Skin of body (tissue), 2 donors: ENCODE data around the gene CNTN4. TPM values are rescaled to one million over a fixed set of nuclear protein-coding genes. Genes with fewer than 3 reads are reported as not detected.
"Not testable (repeated sequence)": the region's sequence is repeated elsewhere in the genome, so short reads cannot be mapped to it uniquely, and the experiment has no call there.

ENCODE experiments used
- DNase-seq: peaks from one replicate; lab custom pipeline; 2025; lab: John Stamatoyannopoulos, UW
- total RNA-seq: library from RNA; depleted of rRNA; stranded (reverse); fragments of >200 nt; gene quantifications from one replicate; pipeline ENCODE4 v1.2.3, GENCODE V29; 2014

Gene CNTN4
- total RNA-seq, 1 donor from 2014 or later = 24.4 TPM

DNA sequence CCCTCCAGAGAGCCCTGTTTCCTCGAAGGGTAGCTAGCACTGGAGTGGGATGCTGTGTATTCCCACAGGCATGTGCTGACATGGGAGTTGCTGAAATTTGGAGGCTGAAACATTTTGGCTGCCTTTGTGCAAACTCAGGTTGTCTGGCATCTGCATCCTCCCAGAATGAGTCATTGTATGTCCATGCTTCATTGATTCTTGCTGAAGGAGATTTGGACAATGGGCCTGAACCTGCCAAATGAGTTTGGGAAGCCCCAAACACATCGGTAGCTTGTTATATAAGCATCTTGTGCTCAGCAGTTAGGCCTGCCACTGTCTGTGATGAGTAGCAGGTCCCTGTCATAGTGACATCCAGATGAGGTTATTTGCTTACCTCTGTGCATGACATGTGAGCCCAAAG is 851.5 kb downstream of the CNTN4 start:
- DNase-seq = no peak

DNA sequence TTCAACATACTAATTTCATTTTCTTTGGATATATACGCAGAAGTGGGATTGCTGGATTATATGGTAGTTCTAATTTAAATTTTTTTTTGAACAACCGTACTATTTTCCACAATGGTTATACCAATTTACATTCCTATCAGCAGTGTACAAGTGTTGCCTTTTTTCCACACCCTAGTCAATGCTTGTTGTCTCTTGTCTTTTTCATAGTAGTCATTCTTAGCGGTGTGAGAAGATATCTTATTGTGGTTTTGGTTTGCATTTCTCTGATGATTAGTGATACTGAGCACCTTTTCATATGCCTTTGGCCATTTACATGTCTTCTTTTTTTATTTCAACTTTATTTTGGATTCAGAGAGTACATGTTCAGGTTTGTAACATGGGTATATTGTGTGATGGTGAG is 858.4 kb downstream of the CNTN4 start:
- no peak for DNase-seq

DNA sequence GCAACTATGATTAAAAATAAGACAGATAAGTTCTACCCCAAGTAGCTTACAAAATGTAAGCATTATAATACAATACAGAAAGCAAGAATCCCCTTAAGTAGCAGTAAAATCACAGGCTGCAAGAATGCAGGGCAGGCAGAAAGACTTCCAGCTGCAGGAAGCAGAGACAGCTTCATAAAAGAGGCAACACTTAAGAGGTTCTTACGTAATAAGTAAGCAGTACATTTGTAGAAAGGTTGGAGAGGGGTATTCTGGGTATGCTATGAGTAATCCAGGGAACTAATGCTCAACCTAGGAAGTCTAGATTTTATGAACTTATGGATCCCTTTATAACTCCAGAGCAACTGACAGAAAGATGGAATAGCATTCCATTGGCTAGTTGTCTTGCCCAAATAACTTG is 859.9 kb downstream of the CNTN4 start:
- no peak for DNase-seq

- DNase-seq = no peak
These were observed 862.9 kb downstream of the CNTN4 start for GRCh38 chr3:2961576-2961975.

DNA sequence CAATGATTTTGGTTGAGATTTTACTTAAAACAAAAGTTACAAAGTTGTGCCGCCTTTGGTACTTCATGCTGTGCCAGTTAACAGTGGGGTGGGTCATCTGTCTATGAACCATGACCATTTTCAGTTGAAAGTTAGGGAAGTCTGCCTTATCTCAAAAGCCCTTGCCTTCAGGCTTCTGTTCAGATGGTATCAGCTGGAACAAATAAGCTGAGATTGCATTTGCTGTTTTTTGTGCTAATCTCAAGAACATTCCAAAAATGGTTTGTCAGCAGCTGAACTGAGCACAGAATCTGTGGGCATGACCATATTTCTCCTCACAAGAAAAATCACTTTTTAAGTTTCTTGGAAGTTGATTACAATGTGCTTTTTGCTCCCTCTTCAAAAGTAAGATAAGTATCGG is 869.2 kb downstream of the CNTN4 start:
- DNase-seq = no peak

- no peak for DNase-seq
These were observed 869.8 kb downstream of the CNTN4 start for GRCh38 chr3:2968475-2968874.

GRCh38 chr3:2976212-2976611 is 877.5 kb downstream of the CNTN4 start:
- DNase-seq = no peak

DNA sequence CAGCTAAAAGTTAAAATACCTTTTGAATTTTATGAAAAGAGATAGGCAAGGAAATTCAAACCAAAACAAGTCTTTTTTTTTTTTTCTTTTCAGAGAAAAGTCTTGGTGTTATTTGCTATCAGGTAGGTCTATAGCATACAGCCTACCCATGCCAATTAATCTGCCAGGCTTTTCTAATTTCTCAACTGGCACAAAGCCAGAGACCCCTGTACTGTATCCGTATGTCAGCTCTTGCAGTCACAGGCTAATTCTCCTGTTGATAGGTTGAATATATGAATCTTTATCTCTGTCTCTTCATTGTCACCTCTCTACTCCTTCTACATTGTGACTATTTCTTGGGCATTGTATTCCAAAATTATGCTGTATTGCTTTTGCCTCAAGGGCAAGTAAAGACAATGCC is 878.1 kb downstream of the CNTN4 start:
- no peak for DNase-seq

GRCh38 chr3:2978977-2979732 is 880.5 kb downstream of the CNTN4 start:
- DNase-seq = no peak

DNA sequence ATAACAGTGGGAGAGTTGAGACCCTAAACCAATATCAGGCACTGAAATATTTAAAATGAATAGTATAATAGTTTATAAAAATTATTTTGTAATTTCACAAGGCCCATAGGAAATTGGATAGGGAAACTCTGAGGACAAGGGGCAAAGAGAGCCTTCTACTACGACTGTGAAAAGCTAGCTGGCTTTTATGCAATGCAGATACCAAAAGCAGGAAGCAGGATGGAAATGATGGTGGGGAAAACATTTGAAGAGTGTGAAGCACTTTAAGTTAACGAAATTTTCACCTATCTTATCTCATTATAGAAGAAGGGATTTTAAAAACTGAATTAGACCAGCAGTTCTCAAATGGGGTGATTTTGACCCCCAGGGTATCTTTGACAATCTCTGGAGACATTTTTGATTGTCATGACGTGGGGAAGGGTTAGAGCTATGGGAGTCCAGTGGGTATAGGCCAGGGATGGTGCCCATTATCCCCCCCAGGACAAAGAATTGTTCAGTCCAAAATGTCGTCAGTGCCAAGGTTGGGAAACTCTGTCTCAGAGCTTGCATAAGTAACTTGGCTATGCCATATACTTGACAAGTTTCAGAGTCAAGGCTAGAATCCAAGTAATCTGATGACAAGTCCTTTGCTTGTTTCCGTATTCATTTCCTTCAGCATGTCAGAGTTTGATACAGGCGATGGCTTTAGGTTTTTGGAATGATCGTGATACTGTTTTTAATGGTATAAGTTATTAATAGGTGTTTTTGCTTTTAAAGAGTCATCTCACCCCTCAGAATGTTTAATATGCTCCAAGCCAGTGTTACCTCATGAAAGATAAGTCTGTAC is 885.6 kb downstream of the CNTN4 start:
- no peak for DNase-seq

- no peak for DNase-seq
These were observed 886.2 kb downstream of the CNTN4 start for GRCh38 chr3:2984831-2985220.

GRCh38 chr3:2985479-2985878 is 886.8 kb downstream of the CNTN4 start:
- no peak for DNase-seq

DNA sequence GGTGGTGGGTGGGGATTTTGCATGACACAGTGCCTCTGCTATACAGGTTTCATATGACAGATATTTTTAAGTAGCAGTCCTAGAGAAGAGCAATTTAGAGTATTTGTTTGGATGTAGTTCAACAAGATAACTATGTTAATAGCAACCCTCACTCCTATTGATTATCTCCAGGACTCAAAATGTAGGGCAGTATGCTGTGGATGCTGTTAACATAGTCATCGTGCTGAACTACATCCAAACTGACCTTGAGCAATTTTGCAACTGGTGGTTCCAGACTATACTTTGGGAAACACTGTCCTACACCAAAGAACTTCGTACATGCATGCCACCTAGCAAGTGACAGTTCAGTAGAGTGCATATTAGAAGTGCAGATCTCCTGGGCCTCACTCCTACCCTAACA is 893.9 kb downstream of the CNTN4 start:
- no peak for DNase-seq

DNA sequence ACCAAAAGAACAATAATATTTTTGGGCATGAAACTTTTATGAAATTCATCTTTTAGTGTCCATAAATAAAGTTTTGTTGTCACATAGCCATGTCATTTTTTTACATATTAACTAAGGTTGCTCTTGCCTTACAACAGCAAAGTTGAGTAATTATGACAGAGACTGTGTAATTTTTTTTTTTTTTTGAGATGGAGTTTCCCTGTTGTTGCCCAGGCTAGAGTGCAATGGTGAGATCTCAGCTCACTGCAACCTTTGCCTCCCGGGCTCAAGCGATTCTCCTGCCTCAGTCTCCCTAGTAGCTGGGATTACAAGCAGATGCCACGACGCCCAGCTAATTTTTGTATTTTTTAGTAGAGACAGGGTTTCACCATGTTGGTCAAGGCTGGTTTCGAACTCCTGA is 894.5 kb downstream of the CNTN4 start:
- DNase-seq = not testable (repeated sequence)

- DNase-seq = no peak
These were observed 895.1 kb downstream of the CNTN4 start for GRCh38 chr3:2993736-2994135.

DNA sequence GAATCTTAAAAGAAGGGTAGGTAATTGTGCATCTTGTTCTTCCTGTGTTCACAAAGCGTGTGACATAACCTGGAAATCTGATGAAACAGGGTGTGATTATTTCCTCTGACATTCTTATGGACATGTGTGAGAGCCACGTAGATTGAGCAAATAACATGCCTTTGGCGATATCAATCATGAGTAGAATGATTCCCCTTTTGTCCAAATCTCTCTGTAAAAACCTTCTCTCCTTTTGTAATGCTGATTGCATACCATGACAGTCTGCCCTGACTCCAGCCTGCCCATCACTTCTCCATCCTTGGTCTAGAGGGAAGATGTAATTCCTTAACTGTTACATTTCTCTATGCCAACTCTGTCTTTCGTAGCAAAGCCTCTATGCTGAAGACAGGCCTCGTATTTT is 896.5 kb downstream of the CNTN4 start:
- DNase-seq = no peak

DNA sequence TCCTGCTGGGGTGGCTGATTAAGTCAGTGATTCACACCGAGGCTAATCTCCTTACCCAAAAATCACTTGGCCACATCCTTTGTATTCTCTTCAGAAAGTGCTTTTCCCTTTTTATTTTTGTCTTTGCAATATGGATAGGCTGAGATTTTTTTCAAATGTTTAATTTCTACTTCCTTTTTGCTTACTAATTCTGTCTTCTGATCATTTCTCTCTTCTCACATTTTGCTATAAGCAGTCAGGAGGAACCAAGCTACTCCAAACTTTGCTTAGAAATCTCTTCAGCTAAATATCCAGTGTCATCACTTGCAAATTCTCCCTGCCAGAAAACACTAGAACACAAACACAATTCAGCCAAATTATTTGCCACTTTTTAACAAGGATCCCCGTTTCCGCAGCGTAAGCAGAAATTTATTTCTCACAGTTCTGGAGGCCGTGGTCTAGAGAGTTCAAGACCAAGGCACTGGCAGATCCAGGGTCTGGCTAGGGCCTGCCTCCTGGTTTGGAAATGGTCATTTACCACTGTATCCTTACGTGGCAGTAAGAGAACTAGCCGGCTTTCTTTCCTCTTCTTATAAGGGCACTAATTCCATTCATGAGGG is 906.6 kb downstream of the CNTN4 start:
- no peak for DNase-seq

GRCh38 chr3:3013317-3014052 is 914.8 kb downstream of the CNTN4 start:
- DNase-seq = no peak

GRCh38 chr3:3015185-3016089 is 916.8 kb downstream of the CNTN4 start:
- peak; percentile 21 for DNase-seq

DNA sequence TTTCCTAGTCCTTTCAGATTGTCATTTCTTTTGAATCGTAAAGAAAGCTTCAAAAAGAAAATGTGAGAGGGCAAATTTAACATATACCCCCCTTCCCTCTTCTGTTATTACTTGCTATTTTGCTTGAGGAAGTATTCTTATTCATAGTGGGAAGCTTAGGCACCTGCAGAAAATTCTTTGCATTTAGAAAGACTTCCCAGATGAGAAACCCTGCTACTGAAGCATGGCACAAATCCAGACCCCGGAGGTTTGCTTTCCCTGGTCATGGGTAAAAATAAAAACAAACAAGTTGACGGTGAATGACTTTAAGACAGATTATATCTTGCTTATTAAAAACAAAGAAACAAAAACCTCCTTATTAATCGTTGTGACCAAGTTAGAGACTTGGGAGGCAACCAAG is 917.6 kb downstream of the CNTN4 start:
- no peak for DNase-seq

- no peak for DNase-seq
These were observed 921.5 kb downstream of the CNTN4 start for GRCh38 chr3:3020209-3020608.
